GM19455 (cell line): ENCODE results near the gene ADAMTS12.
"Not testable (repeated sequence)": the region's sequence is repeated elsewhere in the genome, so short reads cannot be mapped to it uniquely, and the experiment has no call there.

Source experiments
- ATAC-seq: cut with Tn5 transposase; IDR thresholded peaks from one replicate; pipeline ENCODE4 v1.9.1; 2021; ENCODE audit not compliant: unreplicated experiment

Gene ADAMTS12

GRCh38 chr5:33903118-33903517, 11.3 kb upstream of the ADAMTS12 start:
- no peak for ATAC-seq

GRCh38 chr5:33901156-33901555, 9.4 kb upstream of the ADAMTS12 start:
- ATAC-seq, result no peak

- no peak for ATAC-seq
These were observed 2.8 kb upstream of the ADAMTS12 start for GRCh38 chr5:33894566-33894965.

- ATAC-seq, result no peak
These were observed 889 bp upstream of the ADAMTS12 start for GRCh38 chr5:33892620-33893137.

GRCh38 chr5:33891446-33891787, 373 bp downstream of the ADAMTS12 start:
- ATAC-seq, result no peak

- no peak for ATAC-seq
These were observed 1.4 kb downstream of the ADAMTS12 start for GRCh38 chr5:33890131-33891032.

GRCh38 chr5:33888587-33888986, 3.2 kb downstream of the ADAMTS12 start:
- no peak for ATAC-seq

- no peak for ATAC-seq
These were observed 4.5 kb downstream of the ADAMTS12 start for GRCh38 chr5:33887268-33887667.

GRCh38 chr5:33886283-33886682, 5.5 kb downstream of the ADAMTS12 start:
- ATAC-seq, result no peak

GRCh38 chr5:33885679-33886078, 6.1 kb downstream of the ADAMTS12 start:
- ATAC-seq, result no peak

GRCh38 chr5:33883482-33883881, 8.3 kb downstream of the ADAMTS12 start:
- no peak for ATAC-seq

- no peak for ATAC-seq
These were observed 11.5 kb downstream of the ADAMTS12 start for GRCh38 chr5:33880319-33880718.

- no peak for ATAC-seq
These were observed 14.3 kb downstream of the ADAMTS12 start for GRCh38 chr5:33877449-33877848.

GRCh38 chr5:33867241-33867640, 24.5 kb downstream of the ADAMTS12 start:
- ATAC-seq, result no peak

GRCh38 chr5:33859177-33859576, 32.6 kb downstream of the ADAMTS12 start:
- not testable (repeated sequence) for ATAC-seq

- peak; percentile 82 for ATAC-seq
These were observed 34.8 kb downstream of the ADAMTS12 start for GRCh38 chr5:33857037-33857436.

- no peak for ATAC-seq
These were observed 36.4 kb downstream of the ADAMTS12 start for GRCh38 chr5:33855396-33855795.

- no peak for ATAC-seq
These were observed 37.0 kb downstream of the ADAMTS12 start for GRCh38 chr5:33854733-33855151.

- no peak for ATAC-seq
These were observed 39.0 kb downstream of the ADAMTS12 start for GRCh38 chr5:33852837-33853236.

GRCh38 chr5:33852319-33852718, 39.5 kb downstream of the ADAMTS12 start:
- ATAC-seq, result no peak

GRCh38 chr5:33850100-33850594, 41.6 kb downstream of the ADAMTS12 start:
- peak; percentile 97 for ATAC-seq

- ATAC-seq, result no peak
These were observed 43.2 kb downstream of the ADAMTS12 start for GRCh38 chr5:33848554-33848953.
